Umbilical cord (tissue), 2 donors: ENCODE results near the gene XYLT1. TPM values are rescaled to one million over a fixed set of nuclear protein-coding genes. Genes with fewer than 3 reads are reported as not detected.
A peak's percentile ranks its signal among the peaks of the same experiment; 100 is the strongest.

Experiments
- DNase-seq: peaks from one replicate; pipeline ENCODE4 v3.0.0-alpha.2; 2015; ENCODE audit warnings: low spot score
- total RNA-seq: library from RNA; depleted of rRNA; stranded (reverse); fragments of >200 nt; gene quantifications from one replicate; pipeline ENCODE4 v1.2.3, GENCODE V29; 2014; ENCODE audit warnings: low replicate concordance; ENCODE audit not compliant: insufficient read depth

The XYLT1 gene
- total RNA-seq, 1 donor from 2014 or later, result 61.2 TPM

DNA sequence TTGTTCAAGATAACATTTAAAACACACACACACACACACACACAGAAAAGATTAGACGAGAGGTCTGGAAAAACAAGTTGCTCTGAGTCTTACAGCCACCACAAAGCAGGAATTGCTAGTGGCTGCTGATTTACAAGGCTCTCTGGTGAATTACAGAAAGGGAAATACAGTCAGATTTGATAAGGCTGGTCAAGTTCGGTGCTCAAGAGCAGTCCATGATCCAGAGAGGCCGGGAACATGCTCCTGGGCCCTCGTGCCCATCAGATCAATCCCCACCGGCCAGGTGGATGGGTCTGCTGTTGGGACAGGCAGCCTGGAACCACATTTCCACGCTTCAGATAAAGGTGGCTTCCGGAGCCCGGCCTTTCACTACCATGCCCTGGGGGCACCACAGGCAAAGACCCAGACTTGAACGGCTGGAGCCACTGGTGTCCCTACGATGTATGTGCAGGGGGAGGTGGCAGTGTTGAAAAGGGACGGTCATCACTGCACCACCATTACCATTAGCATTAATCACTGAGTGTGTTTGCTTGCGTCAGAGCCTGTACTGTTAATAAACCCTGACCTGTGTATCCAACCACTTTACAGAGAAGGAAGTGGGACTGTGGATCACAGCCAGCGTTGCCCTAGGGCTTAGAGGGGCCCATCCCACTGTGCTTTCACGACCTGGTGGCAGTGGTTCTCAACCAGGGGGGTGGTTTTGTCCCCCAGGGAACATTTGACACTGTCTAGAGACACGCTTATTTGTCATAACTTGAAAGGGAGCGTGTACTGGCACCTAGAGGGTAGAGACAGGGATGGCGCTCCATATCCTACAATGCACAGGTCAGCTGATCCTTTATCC is 95.1 kb downstream of the XYLT1 start:
- peak; percentile 84 for DNase-seq

- DNase-seq, result no peak
These were observed 96.0 kb downstream of the XYLT1 start for GRCh38 chr16:17374668-17375255.

GRCh38 chr16:17373533-17373932 is 97.2 kb downstream of the XYLT1 start:
- DNase-seq, result no peak

DNA sequence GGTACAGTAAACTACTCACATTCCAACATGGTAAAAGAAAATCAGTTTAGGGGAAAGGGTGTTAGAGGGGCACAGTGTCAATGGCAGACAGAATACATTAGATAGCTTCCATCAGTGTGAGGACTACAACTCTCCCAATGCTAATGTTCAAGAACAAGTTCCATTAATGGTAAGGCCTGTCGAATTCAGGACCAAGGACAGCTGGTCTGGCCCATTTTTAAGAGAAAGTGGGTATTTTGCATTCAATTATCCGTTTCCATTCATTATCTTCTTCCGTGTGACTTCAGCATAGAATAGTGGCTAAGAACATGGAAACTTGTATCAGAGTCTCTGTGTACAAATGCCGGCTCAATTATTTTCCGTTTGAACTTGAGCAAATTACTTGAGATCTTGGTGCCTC is 98.4 kb downstream of the XYLT1 start:
- DNase-seq, result no peak

DNA sequence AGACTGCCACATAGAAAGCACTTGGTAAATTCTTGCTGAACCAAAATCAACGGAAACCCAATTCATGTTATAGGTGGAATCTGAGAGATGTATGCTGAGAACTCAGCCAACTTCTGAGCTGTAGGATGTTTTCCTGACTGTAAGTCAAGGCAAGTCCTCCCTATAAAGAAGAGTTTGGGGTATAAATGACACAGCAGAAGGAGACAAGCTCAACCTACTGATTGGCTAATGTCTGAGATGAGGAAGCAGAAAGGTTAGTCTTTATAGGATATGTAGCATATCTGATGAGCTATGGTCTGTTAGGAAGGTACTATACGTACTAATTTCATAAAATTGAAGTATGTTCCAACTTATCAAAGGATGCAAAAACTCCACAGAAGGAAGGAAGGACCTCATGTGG is 99.5 kb downstream of the XYLT1 start:
- DNase-seq, result no peak

- DNase-seq, result no peak
These were observed 100.0 kb downstream of the XYLT1 start for GRCh38 chr16:17370731-17371285.

GRCh38 chr16:17370223-17370707 is 100.5 kb downstream of the XYLT1 start:
- no peak for DNase-seq

- no peak for DNase-seq
These were observed 101.1 kb downstream of the XYLT1 start for GRCh38 chr16:17369421-17370222.

DNA sequence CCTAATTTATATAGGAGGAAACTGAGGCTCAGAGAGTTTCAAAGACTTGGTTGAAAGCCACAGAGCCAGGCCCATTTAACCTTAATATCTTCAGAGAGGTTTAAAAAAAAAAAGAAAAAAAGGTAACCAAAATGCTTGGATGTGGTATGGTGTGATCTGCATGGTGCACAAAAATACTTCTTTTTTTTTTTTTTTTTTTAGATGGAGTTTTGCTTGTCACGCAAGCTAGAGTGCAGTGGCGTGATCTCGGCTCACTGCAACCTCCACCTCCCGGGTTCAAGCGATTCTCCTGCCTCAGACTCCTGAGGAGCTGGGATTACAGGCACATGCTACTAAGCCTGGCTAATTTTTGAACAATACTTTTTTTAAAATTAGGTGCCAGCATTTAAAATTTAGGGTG is 101.8 kb downstream of the XYLT1 start:
- DNase-seq, result no peak

GRCh38 chr16:17368446-17368845 is 102.3 kb downstream of the XYLT1 start:
- DNase-seq, result no peak

GRCh38 chr16:17367923-17368322 is 102.8 kb downstream of the XYLT1 start:
- DNase-seq, result no peak

DNA sequence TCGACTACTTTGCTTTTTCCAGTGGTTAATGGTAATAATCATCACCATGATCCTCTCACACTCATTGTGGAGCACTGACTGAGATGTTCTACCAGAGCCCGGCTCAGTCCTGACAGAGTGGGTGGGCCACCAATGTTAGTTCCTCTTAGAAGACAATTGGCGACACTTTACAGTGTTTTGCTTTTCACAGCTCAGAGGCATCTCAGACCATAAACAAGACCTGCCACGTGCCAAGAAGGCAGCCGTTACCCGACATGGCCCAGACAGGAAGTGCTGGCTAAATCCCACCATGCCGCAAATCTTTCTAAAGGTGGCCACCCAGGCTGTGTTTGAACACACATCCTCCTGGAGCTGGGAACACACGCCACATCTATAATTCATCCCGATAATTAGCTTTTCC is 103.7 kb downstream of the XYLT1 start:
- DNase-seq, result no peak

GRCh38 chr16:17366299-17366961 is 104.3 kb downstream of the XYLT1 start:
- no peak for DNase-seq

GRCh38 chr16:17365591-17366298 is 105.0 kb downstream of the XYLT1 start:
- peak; percentile 76 for DNase-seq

DNA sequence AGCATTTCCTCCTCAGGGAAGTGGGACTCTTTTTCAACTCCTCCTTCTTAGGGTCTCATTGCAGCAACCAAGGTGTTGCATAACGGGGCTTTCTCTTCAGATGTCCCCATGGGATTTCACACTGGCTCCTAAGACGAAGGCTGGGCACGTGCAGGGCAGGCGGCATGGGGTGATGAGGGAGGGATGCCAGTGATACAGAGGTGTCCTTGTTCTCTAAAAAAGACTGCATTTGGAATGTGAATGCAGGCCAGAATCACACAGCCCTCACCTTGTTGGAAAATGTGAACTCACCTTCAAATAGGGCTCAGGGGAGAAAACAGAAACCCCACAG is 105.6 kb downstream of the XYLT1 start:
- DNase-seq, result no peak

DNA sequence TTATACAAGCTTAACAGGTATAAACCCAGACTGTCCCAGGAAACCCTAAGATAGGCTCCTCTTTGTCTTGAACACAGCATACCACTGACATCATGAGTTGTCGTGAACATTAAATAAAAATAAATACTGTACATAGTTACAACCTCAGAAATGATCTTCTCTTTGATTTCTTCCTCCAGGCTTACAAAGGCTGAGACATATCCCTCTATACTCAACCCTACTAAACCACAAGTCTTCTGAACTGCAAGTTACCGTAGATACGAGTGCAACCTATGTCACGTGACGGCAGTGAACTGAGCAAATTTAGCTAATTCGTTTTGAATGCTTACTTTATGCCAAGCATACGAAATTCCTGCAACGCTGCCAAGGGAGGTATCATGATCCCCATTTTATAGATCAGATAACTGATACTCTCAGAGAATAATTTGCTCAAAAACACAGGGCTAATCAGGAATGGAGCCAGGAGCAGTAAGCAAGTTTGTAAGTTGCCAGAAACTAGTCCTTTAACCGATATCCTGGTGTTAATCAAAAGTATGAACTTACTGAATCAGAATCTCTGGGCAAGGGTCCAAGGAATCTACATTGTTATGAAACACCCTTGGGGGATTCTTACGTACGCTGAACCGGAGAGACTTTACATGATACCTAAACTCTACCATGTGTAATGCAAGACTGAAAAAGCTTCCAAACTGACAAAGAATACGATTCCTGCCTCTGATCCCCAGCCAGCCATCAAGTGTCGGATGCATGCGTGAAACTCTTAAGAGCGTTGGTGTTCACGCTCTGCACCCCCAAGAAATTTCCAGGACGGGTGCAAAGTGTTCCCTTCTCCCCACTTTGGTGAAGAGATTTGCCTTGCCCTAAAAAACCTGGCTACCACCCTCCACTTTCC is 106.2 kb downstream of the XYLT1 start:
- peak; percentile 82 for DNase-seq

- DNase-seq, result no peak
These were observed 107.8 kb downstream of the XYLT1 start for GRCh38 chr16:17362946-17363345.

DNA sequence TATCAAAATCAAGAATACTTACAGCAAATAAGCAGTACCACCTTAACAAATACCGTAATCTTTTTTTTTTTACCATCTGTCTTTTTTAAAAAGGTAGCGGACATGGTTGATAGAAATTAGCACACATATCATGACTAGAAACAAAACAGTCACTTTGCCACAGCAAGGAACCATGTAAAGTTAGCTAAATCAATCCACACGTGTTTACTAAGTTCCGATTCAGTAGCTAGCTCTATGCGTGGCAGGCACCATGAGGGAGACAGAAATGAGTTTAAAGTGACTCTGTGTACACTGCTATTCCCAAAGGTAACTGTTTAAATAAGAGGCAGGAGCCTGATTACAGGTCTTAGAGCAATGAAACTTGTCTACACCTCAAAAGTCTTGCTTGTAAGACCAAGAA is 108.6 kb downstream of the XYLT1 start:
- no peak for DNase-seq

DNA sequence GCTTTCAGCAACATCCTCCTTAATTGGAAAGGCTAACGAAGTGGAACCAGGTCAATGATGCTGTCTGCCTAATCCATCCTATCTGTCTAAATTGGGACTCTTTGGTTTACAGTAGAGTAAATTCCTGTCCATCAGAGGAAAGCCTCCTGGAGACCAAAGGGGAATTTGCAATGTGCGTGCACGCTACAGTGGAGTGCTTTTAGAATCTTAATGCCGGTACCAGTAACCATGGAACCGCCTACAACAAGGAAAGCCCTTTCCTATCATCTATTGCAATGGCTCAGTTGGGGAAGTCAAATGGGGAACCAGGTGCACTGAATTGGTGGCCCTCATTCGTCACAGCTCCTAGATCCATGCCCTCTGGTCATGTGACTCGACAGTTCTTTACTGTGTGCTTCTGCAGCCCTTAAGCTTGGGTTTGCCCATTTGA is 110.1 kb downstream of the XYLT1 start:
- DNase-seq, result no peak
